Stimulated activated CD8-positive, alpha-beta memory T cell treated with anti-CD3 and anti-CD28 coated beads, Interleukin-7, amount 100 ng/mL, for 1 hour (primary cell): Measurements from ENCODE around the gene NAA10.

Experiments used
- DNase-seq, 2 donors: peaks; one replicate each; pipeline ENCODE4 v3.0.0-alpha.2; 2020; ENCODE audit warnings: low read depth in 2 of 2

The NAA10 gene

GRCh38 chrX:153948847-153949805 is 14.3 kb upstream of the NAA10 start:
- no peak for DNase-seq

DNA sequence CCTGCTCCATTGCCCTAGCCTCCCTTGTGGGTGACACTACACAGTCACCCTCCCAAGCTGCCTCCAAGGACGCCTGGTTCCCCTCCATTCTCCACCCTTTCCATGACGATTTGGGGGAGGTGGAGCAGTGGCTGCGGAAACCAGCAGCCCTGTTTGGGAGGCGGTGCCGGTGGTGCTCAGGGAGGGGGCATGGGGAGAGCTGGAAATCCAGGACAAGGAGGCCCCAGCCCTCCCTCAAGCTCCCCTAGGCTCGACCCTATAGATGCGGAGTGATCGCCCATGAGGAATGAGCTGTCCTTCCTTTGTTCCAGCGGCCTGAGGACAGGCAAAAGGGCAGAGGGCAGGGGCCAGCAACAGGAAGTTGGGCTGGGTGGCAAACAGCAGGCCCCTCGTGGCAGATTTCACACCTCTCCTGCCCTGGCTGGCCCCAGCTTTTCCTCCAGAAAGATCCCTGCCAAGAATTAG is 13.2 kb upstream of the NAA10 start:
- no peak for DNase-seq

- DNase-seq: peak in 1 of 2 donors; percentile 57
These were observed 12.4 kb upstream of the NAA10 start for GRCh38 chrX:153947009-153947769.

DNA sequence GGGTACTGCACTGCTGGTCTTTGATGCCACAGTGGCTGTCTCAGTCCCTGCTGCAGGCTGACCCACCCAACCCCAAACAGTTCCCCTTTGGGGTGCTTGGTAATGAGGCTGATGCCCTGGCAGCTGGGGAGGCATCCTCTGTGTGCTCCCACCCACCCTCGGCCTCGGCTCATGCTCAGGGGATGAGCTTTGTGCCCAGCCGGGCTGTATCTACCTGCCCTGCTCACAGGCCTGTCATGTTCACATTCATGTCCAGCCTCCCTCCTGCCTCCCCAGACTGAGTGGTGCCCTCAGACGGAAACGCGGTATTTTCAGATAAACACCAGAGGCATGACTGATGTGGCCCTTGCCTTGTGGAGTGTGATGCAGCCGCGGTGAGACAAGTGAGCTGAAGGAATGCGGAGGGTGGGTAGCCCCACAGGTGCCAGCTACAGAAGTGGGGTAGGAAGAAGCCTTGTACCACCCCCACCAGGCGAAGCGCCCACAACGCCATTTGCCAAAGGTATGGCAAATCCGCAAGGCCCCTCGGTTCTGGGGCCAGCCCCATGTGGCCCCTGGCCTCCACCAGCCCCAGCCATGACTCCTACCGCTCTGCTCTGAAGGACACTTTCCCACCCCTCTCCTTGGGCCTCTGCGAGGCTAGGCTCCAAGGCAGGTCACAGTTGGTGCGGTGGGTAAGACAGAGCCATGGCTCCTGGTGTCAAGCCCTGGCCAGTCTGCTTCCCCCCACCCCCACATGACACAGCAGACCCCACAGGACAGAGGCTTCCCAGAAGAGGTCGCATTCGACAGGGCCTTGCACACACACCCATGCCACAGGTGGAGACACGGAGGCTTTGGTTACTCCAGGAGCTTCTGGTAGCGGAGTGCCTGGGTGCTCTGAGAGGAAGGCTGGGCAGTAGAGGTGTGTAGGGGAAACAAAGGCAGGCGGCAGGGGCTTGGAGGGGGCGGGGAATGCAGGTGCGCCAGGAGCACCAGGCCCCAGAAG is 11.4 kb upstream of the NAA10 start:
- DNase-seq: no peak

DNA sequence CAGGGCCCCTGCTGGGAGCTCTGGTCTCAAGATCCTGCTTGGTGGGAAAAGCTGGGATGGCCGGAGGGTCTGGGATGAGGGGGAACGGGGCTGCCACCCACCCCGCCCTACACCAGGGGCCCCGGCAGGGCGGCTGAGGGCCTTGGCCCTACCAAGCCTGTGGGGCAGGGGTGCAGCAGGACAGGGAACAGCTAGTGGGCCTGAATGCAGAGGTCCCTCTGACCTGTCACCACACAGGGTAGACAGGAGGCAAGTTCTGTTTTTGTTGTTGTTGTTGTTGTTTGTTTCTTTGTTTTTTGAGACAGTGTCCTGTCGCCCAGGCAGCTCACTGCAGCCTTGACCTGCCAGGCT is 9.9 kb upstream of the NAA10 start:
- no peak for DNase-seq

DNA sequence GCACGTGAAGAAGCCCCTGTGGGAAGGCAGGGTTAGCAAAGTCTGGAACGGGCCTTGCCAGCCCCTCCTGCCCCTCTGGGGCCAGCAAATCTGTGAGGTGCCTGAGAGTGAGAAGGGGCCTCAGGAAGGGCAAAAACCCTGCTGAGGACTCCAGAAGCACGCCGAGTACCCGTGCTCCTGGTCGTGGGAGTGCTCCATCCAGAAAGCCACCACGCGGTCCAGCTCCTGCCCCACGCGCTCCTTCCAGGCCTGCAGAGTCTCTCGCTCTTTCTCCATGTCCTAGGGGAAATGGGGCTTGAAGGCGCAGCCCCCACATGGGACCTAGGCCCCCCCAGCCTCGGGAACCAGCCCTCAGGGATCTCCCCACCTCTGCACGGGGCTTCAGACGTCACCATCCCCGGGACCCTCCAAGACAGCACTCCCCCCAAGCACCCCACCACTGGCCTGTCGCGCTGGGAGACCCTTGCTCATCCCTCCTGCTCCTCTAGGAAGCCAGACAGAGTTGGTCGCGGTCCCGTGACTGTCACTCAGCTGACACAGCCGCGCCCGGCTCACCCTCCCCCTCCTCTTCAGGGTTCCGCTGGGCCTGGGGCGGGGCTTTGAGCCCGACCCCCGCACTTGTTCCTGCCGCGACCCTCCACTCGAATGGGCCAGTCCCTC is 9.4 kb upstream of the NAA10 start, which contains the start of gene RENBP:
Gene RENBP, minus strand, starts transcription at position 504 of the 660 bp plus-strand sequence. Its CDS starts 33 bp downstream, at position 471.
- DNase-seq: no peak

GRCh38 chrX:153941336-153942252 is 6.8 kb upstream of the NAA10 start:
- DNase-seq: no peak

DNA sequence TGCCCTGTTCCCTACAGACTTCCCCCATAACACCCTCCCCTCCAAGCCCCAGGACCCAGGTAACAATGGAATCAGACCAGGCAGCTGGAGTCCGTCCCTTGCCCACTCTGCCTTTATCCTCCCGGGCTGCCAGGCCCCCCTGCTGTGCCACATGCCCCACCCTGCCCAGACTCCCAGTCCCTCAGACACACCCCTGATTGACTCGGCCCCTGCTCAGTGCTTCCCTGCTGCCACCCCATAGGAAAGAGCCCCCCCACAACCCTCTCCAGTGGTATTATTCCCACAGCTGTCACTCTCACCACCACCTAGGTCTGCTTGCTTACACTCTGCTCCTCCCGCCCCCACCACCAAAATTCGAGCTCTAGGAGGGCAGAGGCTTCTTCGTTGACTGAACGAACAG is 4.7 kb upstream of the NAA10 start:
- no peak for DNase-seq

DNA sequence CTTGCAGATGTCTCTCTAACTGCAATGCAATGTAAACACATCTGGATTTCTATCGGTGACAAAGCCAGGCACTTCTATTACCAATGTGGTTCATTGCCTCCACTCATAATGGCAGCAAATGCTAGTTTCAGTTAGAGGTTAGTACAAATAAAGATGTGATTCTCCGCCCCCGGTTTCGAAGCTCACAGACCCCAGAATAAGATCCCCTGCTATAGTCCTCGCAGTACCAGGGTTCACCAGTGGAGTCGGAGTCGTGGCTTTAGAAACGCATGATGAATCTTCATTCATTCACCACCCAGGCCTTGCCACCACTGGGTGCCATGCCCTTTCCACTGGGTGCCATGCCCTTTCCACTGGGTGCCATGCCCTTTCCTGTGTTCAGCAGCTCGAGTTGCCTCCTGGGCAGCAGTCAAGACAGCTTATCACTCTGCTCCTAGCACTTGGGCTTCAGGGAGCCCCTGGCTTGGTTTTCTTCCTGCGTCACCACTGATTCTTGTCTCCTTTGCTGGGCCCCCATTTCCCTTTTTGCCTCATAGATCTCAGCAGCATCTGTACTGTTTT is 3.5 kb upstream of the NAA10 start:
- no peak for DNase-seq

GRCh38 chrX:153937056-153937455 is 2.2 kb upstream of the NAA10 start:
- DNase-seq: no peak

- no peak for DNase-seq
These were observed 552 bp upstream of the NAA10 start for GRCh38 chrX:153935326-153935851.

GRCh38 chrX:153934148-153934761 is 582 bp downstream of the NAA10 start:
- DNase-seq: no peak

DNA sequence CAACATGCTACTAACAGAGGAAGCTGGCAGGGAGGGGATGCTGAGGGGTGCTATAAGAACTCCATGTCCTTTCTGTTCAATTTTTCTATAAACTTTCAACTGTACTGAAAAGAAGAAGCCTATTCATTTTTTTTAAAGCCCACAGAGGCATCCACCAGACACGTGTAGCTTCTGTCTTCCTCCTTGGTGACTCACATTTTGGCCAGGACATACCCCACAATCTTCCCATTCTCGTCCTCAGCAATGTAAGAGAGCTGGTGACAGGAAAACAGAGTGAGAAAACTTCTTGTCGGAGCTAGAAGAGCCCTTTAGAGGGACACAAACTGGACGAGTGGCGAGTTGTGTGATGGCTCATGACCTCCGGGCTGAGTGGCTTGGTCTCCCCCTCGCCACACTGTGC is 1.1 kb downstream of the NAA10 start:
- DNase-seq: no peak

DNA sequence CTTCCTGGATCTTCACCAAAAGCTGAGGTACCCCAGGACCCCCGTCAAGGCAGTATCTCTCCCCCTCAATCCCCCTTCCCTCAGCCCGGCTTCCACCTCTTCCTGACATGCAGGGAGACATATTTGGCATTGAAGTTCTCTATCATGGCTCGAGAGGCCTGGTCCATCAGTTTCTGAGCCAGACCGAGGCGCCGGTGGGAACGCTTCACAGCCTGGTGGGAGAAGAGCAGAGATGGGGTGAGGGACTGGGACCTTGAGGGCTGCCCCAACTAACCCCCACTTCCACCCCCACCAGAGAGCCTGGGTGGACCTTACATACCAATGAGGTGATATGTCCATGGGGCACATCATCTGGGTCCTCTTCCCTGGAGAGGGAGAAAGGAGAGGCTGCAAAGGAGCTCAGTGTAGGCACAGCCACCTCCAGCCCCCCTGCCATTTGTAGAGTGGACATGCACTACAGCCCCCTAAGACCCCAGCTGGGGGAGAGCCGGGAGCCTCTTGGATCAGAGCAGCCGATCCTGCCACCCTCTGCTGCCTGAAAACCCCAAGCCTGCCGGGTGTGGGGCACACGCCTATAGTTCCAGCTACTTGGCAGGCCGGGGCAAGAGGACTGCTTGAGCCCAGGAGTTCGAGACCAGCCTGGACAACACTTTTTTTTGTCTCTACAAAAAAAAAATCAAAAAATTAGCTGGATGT is 2.5 kb downstream of the NAA10 start:
- DNase-seq: no peak

DNA sequence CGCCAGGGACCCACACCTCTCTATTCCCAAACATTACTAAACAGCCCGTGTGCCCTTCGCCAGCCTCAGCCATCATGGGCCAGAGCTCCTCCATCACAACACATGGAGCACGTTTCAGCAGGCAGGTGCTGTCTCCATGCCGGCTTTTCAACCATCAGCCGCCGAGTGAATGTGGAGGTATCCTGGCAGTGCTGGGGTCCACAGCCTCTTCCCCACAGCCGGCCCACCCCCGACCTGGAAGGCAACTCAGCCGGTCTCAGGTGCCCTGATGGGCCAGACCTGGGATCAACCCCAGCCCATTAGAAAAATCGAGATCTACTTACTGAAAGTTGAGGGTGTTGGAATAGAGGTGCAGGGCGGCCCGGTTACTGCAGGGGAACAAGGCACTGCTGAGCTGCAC is 3.1 kb downstream of the NAA10 start:
- DNase-seq: no peak

DNA sequence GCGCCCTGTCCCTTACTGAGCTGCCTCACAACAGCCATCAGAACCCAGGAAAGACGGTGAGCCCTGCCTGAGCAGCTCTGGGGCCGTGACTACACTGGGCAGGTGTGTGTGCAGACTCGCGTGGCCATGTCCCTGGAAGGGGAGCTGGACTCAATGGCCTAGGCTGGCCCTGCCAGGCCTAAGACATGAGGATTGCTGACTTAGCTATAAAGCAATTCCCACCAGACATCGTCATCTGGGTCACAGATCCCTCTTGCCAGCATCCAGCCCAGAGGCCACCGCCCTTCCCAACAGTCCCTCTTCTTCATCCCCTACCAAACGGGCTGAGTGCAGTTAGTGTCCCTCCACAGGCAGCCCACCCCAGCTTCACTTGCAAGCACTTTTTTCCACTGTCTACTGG is 3.7 kb downstream of the NAA10 start:
- DNase-seq: no peak

DNA sequence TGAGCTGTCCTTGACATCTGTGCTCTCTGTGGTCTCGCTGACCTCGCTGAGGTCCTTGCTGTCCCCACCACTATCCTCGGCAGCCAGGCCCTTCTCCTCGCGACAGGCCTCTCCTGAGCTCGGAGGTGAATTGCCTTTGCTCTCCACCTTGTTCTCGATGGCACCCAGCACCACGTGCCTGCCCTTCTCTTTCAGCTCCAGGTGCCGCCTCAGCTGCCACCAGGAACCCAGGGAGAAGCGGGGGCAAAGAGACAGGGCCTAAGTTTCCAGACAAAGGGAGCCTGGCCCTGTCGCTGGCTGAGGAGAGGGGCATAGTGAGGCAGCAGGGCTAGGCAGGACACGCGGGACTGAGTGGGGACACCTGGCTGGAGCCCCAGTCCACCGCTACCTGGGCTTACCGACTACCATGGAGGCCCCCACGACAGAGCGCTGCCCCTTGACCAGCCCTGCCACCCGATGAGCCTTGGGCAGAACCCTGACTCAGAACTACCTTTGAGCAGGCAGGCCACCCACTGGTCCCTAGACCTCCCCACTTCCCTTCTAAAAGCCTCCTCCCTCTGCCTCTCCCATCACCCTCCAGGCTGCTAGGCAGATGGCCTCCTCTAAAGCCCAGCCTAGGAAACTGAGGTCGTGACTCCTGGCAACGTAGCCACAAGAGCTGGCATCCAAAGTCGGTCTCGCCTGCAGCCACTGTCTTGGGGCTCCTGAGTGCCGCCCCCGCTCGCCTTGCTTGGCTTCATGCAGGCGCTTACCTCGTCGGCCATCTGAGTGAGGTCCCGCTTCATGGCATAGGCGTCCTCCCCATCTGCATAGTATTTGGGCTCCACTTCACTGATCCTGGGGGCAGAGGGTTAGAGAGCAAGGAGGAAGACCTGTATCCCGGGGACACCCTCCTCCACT is 4.6 kb downstream of the NAA10 start:
- no peak for DNase-seq
